ENCODE measurements around the gene ADAMTSL2. TPM values are rescaled to one million over a fixed set of nuclear protein-coding genes. Genes with fewer than 3 reads are reported as not detected.
A peak's percentile ranks its signal among the peaks of the same experiment; 100 is the strongest.

Gene ADAMTSL2
- total and polyA plus RNA-seq, 2 of the 13 experiments (the other 11 are each of a cell fraction or from before 2014, with no cell fraction given): 1.9 to 3.8 TPM

DNA sequence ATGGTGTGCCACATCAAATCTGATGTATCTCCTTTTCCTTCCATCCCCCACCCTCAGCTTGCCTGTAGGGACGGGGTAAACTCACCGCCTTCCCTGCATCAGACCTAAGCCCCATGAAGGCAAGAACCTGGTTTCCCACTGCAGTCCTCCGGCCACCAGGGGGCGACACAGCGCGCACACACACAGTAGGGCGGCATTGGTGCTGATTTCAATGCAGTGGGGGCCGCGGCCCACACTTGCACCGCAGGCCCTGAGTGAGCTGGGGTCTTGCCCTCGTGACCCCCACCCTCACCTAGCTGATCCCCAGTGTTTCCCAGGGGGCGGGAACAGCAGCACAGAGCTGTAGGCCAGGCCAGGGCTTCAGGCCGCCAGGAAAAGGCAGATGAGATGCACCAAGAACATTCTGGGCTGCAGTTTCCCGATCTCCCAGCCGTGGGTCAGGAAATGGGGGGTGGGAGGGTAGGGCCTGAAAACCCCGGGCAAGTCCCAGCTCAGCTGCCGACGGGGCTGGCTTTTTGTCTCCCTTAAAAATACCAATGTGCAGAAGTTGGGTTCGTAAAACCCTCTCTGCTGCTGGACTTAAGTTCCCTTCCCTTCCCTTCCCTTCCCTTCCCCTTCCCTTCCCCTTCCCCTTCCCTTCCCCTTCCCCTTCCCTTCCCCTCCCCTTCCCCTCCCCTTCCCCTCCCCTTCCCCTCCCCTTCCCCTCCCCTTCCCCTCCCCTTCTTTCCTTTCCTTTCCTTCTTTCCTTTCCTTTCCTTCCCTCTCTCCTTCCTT lies 55.1 kb downstream of the ADAMTSL2 start (continued):
- TF ChIP-seq POGZ (CRISPR knock-in tag; IDR thresholded peaks at IDR 0.05) (no peak), RAD21 (CRISPR knock-in tag; IDR thresholded peaks at IDR 0.05) (peak; percentile 41), STAG1 (CRISPR knock-in tag; IDR thresholded peaks at IDR 0.05) (peak; percentile 52), TCF7 (IDR thresholded peaks at IDR 0.05; ENCODE audit: low read depth) (no peak), RXRB (CRISPR knock-in tag; IDR thresholded peaks at IDR 0.05; ENCODE audit: borderline replicate concordance) (no peak), ZNF768 (CRISPR knock-in tag; IDR thresholded peaks at IDR 0.05) (peak; percentile 22; the same call in 1 of the 2 replicates), KDM2A (CRISPR knock-in tag; IDR thresholded peaks at IDR 0.05; ENCODE audit: borderline replicate concordance, low read depth) (0 out of 2 replicates have a peak, but pooled peaks have one; percentile 23), ZMYM3 (CRISPR knock-in tag; IDR thresholded peaks at IDR 0.05) (peak; percentile 28; the same call in 1 of the 2 replicates), ZMYM4 (CRISPR knock-in tag; IDR thresholded peaks at IDR 0.05) (peak; percentile 58), FOXA3 (CRISPR knock-in tag; IDR thresholded peaks at IDR 0.05) (no peak), ZFP37 (CRISPR knock-in tag; IDR thresholded peaks at IDR 0.05; ENCODE audit: borderline replicate concordance) (no peak), HNRNPK (IDR thresholded peaks at IDR 0.05; ENCODE audit: low read depth, low read length, poor library complexity, severe bottlenecking) (peak; percentile 96), ZSCAN29 (CRISPR knock-in tag; conservative IDR thresholded peaks at IDR 0.05) (no peak), MLLT10 (CRISPR knock-in tag; IDR thresholded peaks at IDR 0.05) (no peak), CBX1 (IDR thresholded peaks at IDR 0.05; ENCODE audit: low read depth) (peak; percentile 41), NCOA5 (CRISPR knock-in tag; IDR thresholded peaks at IDR 0.05) (no peak)
- TF ChIP-seq, protein P1, sequence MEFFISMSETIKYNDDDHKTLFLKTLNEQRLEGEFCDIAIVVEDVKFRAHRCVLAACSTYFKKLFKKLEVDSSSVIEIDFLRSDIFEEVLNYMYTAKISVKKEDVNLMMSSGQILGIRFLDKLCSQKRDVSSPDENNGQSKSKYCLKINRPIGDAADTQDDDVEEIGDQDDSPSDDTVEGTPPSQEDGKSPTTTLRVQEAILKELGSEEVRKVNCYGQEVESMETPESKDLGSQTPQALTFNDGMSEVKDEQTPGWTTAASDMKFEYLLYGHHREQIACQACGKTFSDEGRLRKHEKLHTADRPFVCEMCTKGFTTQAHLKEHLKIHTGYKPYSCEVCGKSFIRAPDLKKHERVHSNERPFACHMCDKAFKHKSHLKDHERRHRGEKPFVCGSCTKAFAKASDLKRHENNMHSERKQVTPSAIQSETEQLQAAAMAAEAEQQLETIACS (CRISPR knock-in tag; IDR thresholded peaks at IDR 0.05): no peak
- TF ChIP-seq, protein P2, sequence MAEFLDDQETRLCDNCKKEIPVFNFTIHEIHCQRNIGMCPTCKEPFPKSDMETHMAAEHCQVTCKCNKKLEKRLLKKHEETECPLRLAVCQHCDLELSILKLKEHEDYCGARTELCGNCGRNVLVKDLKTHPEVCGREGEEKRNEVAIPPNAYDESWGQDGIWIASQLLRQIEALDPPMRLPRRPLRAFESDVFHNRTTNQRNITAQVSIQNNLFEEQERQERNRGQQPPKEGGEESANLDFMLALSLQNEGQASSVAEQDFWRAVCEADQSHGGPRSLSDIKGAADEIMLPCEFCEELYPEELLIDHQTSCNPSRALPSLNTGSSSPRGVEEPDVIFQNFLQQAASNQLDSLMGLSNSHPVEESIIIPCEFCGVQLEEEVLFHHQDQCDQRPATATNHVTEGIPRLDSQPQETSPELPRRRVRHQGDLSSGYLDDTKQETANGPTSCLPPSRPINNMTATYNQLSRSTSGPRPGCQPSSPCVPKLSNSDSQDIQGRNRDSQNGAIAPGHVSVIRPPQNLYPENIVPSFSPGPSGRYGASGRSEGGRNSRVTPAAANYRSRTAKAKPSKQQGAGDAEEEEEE (CRISPR knock-in tag; IDR thresholded peaks at IDR 0.05; ENCODE audit: borderline replicate concordance): no peak
- TF ChIP-seq, protein P3, sequence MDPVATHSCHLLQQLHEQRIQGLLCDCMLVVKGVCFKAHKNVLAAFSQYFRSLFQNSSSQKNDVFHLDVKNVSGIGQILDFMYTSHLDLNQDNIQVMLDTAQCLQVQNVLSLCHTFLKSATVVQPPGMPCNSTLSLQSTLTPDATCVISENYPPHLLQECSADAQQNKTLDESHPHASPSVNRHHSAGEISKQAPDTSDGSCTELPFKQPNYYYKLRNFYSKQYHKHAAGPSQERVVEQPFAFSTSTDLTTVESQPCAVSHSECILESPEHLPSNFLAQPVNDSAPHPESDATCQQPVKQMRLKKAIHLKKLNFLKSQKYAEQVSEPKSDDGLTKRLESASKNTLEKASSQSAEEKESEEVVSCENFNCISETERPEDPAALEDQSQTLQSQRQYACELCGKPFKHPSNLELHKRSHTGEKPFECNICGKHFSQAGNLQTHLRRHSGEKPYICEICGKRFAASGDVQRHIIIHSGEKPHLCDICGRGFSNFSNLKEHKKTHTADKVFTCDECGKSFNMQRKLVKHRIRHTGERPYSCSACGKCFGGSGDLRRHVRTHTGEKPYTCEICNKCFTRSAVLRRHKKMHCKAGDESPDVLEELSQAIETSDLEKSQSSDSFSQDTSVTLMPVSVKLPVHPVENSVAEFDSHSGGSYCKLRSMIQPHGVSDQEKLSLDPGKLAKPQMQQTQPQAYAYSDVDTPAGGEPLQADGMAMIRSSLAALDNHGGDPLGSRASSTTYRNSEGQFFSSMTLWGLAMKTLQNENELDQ (CRISPR knock-in tag; IDR thresholded peaks at IDR 0.05; ENCODE audit: borderline replicate concordance): no peak
- TF ChIP-seq, protein P4, sequence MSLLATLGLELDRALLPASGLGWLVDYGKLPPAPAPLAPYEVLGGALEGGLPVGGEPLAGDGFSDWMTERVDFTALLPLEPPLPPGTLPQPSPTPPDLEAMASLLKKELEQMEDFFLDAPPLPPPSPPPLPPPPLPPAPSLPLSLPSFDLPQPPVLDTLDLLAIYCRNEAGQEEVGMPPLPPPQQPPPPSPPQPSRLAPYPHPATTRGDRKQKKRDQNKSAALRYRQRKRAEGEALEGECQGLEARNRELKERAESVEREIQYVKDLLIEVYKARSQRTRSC (CRISPR knock-in tag; IDR thresholded peaks at IDR 0.05; ENCODE audit: low read depth): no peak
- TF ChIP-seq, protein P5, sequence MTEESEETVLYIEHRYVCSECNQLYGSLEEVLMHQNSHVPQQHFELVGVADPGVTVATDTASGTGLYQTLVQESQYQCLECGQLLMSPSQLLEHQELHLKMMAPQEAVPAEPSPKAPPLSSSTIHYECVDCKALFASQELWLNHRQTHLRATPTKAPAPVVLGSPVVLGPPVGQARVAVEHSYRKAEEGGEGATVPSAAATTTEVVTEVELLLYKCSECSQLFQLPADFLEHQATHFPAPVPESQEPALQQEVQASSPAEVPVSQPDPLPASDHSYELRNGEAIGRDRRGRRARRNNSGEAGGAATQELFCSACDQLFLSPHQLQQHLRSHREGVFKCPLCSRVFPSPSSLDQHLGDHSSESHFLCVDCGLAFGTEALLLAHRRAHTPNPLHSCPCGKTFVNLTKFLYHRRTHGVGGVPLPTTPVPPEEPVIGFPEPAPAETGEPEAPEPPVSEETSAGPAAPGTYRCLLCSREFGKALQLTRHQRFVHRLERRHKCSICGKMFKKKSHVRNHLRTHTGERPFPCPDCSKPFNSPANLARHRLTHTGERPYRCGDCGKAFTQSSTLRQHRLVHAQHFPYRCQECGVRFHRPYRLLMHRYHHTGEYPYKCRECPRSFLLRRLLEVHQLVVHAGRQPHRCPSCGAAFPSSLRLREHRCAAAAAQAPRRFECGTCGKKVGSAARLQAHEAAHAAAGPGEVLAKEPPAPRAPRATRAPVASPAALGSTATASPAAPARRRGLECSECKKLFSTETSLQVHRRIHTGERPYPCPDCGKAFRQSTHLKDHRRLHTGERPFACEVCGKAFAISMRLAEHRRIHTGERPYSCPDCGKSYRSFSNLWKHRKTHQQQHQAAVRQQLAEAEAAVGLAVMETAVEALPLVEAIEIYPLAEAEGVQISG (CRISPR knock-in tag; IDR thresholded peaks at IDR 0.05): peak; percentile 97
